Rectal smooth muscle tissue (tissue), 1 donor: Measurements from ENCODE around the gene AGAP2.

ENCODE experiments used
- H3K27ac ChIP-seq: one replicate; pipeline ENCODE4 v1.7.0; 2013; ENCODE audit warnings: low read depth, low read length, inconsistent platforms
- H3K27me3 ChIP-seq: one replicate; pipeline ENCODE4 v1.7.0; 2013; ENCODE audit warnings: low read length; ENCODE audit not compliant: control insufficient read depth, insufficient read depth
- H3K36me3 ChIP-seq: one replicate; pipeline ENCODE4 v1.7.0; 2013; ENCODE audit warnings: low read length; ENCODE audit not compliant: control insufficient read depth, insufficient read depth
- H3K4me1 ChIP-seq: one replicate; pipeline ENCODE4 v1.7.0; 2013; ENCODE audit warnings: low read length; ENCODE audit not compliant: control insufficient read depth, insufficient read depth
- H3K4me3 ChIP-seq: one replicate; pipeline ENCODE4 v1.7.0; 2013; ENCODE audit warnings: low read length
- H3K9ac ChIP-seq: one replicate; pipeline ENCODE4 v1.7.0; 2013; ENCODE audit warnings: low read length

Gene AGAP2

GRCh38 chr12:57738661-57739237, at the start of gene AGAP2:
AGAP2 (minus strand) TSS chr12:57738742; CDS start chr12:57738246, 496 bp downstream.
- peaks cover 32% of the 10 kb centered on the region for H3K27me3 ChIP-seq
- no peak within 1 kb of the TSS for H3K27ac ChIP-seq
- no peak within 1 kb of the TSS for H3K4me3 ChIP-seq
- no peaks in the 10 kb centered on the region for H3K4me1 ChIP-seq
- no peaks in the 10 kb centered on the region for H3K36me3 ChIP-seq
- no peak within 1 kb of the TSS for H3K9ac ChIP-seq

- peaks cover 17% of the 10 kb centered on the region for H3K36me3 ChIP-seq
- H3K27ac ChIP-seq, result no peak overlapping the region
- no peak overlapping the region for H3K9ac ChIP-seq
- peak overlapping the region; percentile 6 for H3K4me3 ChIP-seq
- no peaks in the 10 kb centered on the region for H3K27me3 ChIP-seq
- peaks cover 3% of the 10 kb centered on the region for H3K4me1 ChIP-seq
Measured at GRCh38 chr12:57783861-57784260, 45.3 kb upstream of the AGAP2 start.

GRCh38 chr12:57783466-57783801, 44.9 kb upstream of the AGAP2 start:
- Histone ChIP-seq H3K27ac (no peak overlapping the region), H3K36me3 (peaks cover 17% of the 10 kb centered on the region), H3K27me3 (no peaks in the 10 kb centered on the region), H3K4me1 (peaks cover 3% of the 10 kb centered on the region), H3K9ac (no peak overlapping the region), H3K4me3 (peak overlapping the region; percentile 99)

- Histone ChIP-seq H3K4me1 (peaks cover 3% of the 10 kb centered on the region), H3K27ac (peak within 1 kb of the TSS; percentile 64), H3K36me3 (peaks cover 17% of the 10 kb centered on the region), H3K9ac (peak within 1 kb of the TSS; percentile 68), H3K27me3 (no peaks in the 10 kb centered on the region), H3K4me3 (peak within 1 kb of the TSS; percentile 99)
Measured at GRCh38 chr12:57782608-57783465, 44.3 kb upstream of the AGAP2 start, which contains the start of gene TSFM. TSFM (plus strand) TSS chr12:57782787; CDS start chr12:57782802, 15 bp downstream.

GRCh38 chr12:57782243-57782607, 43.7 kb upstream of the AGAP2 start:
- no peak overlapping the region for H3K4me3 ChIP-seq
- peaks cover 3% of the 10 kb centered on the region for H3K4me1 ChIP-seq
- no peaks in the 10 kb centered on the region for H3K27me3 ChIP-seq
- peaks cover 14% of the 10 kb centered on the region for H3K36me3 ChIP-seq
- no peak overlapping the region for H3K9ac ChIP-seq
- no peak overlapping the region for H3K27ac ChIP-seq

- no peak overlapping the region for H3K27ac ChIP-seq
Measured at GRCh38 chr12:57781801-57782200, 43.3 kb upstream of the AGAP2 start.

GRCh38 chr12:57781244-57781643, 42.7 kb upstream of the AGAP2 start:
- no peaks in the 10 kb centered on the region for H3K27me3 ChIP-seq
- no peak overlapping the region for H3K9ac ChIP-seq
- peaks cover 3% of the 10 kb centered on the region for H3K4me1 ChIP-seq
- H3K27ac ChIP-seq, result no peak overlapping the region
- no peak overlapping the region for H3K4me3 ChIP-seq
- peaks cover 9% of the 10 kb centered on the region for H3K36me3 ChIP-seq

More at GRCh38 chr12:57781801-57782200, 43.3 kb upstream of the AGAP2 start:
- peaks cover 10% of the 10 kb centered on the region for H3K36me3 ChIP-seq
- H3K4me3 ChIP-seq, result no peak overlapping the region
- H3K4me1 ChIP-seq, result peaks cover 3% of the 10 kb centered on the region
- H3K9ac ChIP-seq, result no peak overlapping the region
- H3K27me3 ChIP-seq, result no peaks in the 10 kb centered on the region

GRCh38 chr12:57780284-57780897, 41.8 kb upstream of the AGAP2 start:
- H3K4me3 ChIP-seq, result no peak overlapping the region
- H3K27ac ChIP-seq, result no peak overlapping the region
- H3K9ac ChIP-seq, result no peak overlapping the region
- H3K36me3 ChIP-seq, result peaks cover 3% of the 10 kb centered on the region
- no peaks in the 10 kb centered on the region for H3K27me3 ChIP-seq
- peaks cover 3% of the 10 kb centered on the region for H3K4me1 ChIP-seq

- Histone ChIP-seq H3K9ac (no peak overlapping the region), H3K4me1 (peaks cover 3% of the 10 kb centered on the region)
Measured at GRCh38 chr12:57779736-57780135, 41.2 kb upstream of the AGAP2 start.

GRCh38 chr12:57777911-57778310, 39.4 kb upstream of the AGAP2 start:
- Histone ChIP-seq H3K9ac (no peak overlapping the region), H3K4me3 (no peak overlapping the region), H3K27ac (no peak overlapping the region), H3K4me1 (no peaks in the 10 kb centered on the region), H3K27me3 (no peaks in the 10 kb centered on the region), H3K36me3 (peaks cover 3% of the 10 kb centered on the region)

More at GRCh38 chr12:57779736-57780135, 41.2 kb upstream of the AGAP2 start:
- H3K36me3 ChIP-seq, result peaks cover 3% of the 10 kb centered on the region
- no peak overlapping the region for H3K4me3 ChIP-seq
- H3K27ac ChIP-seq, result no peak overlapping the region
- H3K27me3 ChIP-seq, result no peaks in the 10 kb centered on the region

GRCh38 chr12:57777367-57777766, 38.8 kb upstream of the AGAP2 start:
- Histone ChIP-seq H3K36me3 (peaks cover 3% of the 10 kb centered on the region), H3K9ac (no peak overlapping the region), H3K27ac (no peak overlapping the region), H3K27me3 (no peaks in the 10 kb centered on the region), H3K4me3 (no peak overlapping the region), H3K4me1 (no peaks in the 10 kb centered on the region)

- no peak overlapping the region for H3K27ac ChIP-seq
- peaks cover 2% of the 10 kb centered on the region for H3K4me1 ChIP-seq
- no peak overlapping the region for H3K9ac ChIP-seq
- H3K36me3 ChIP-seq, result peaks cover 3% of the 10 kb centered on the region
- no peaks in the 10 kb centered on the region for H3K27me3 ChIP-seq
- no peak overlapping the region for H3K4me3 ChIP-seq
Measured at GRCh38 chr12:57776247-57776587, 37.7 kb upstream of the AGAP2 start.
